ENCODE data around the gene PCOLCE2. TPM values are rescaled to one million over a fixed set of nuclear protein-coding genes. Genes with fewer than 3 reads are reported as not detected.

Gene PCOLCE2
- total RNA-seq, 4 donors from 2014 or later = 127 to 393 (median 245) TPM

DNA sequence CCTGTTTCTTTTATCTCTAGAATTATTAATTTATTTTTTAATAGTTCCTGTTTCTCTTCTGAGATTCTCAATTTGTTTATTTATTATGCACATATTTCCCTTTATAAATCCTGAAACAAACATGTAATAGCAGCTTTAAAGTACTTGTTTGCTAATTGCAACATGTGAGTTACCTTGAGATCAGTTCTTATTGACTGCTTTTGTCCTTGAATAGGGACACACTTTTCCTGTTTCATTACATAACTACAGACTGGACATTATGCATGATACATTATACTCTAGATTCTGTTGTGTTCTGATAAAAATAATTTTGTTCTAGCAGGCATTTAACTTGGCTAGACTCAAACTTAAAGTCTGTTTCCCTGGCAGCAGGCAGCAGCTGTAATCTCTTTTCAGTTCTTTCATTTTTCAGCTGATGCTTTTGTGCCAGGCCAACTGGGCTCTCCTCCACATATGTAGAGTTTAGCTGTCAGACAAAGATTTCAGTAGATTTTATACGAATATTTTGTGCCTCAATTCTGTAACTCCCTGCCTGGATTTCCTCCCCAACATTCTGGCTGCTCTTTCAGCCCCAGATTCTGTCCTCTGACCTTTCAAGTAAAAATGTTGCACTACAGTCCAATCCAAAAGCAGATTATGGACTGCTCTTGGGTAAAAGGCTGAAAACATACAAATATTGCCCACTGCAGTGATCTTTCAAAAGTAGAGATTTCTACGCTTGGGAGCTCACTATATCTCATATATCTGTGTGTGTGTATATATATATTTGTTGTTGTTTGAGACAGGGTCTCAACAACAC, 41.9 kb downstream of the PCOLCE2 start:
- TF ChIP-seq, protein P1, sequence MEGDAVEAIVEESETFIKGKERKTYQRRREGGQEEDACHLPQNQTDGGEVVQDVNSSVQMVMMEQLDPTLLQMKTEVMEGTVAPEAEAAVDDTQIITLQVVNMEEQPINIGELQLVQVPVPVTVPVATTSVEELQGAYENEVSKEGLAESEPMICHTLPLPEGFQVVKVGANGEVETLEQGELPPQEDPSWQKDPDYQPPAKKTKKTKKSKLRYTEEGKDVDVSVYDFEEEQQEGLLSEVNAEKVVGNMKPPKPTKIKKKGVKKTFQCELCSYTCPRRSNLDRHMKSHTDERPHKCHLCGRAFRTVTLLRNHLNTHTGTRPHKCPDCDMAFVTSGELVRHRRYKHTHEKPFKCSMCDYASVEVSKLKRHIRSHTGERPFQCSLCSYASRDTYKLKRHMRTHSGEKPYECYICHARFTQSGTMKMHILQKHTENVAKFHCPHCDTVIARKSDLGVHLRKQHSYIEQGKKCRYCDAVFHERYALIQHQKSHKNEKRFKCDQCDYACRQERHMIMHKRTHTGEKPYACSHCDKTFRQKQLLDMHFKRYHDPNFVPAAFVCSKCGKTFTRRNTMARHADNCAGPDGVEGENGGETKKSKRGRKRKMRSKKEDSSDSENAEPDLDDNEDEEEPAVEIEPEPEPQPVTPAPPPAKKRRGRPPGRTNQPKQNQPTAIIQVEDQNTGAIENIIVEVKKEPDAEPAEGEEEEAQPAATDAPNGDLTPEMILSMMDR (IDR thresholded peaks at IDR 0.05; ENCODE audit: low read depth) = no peak

DNA sequence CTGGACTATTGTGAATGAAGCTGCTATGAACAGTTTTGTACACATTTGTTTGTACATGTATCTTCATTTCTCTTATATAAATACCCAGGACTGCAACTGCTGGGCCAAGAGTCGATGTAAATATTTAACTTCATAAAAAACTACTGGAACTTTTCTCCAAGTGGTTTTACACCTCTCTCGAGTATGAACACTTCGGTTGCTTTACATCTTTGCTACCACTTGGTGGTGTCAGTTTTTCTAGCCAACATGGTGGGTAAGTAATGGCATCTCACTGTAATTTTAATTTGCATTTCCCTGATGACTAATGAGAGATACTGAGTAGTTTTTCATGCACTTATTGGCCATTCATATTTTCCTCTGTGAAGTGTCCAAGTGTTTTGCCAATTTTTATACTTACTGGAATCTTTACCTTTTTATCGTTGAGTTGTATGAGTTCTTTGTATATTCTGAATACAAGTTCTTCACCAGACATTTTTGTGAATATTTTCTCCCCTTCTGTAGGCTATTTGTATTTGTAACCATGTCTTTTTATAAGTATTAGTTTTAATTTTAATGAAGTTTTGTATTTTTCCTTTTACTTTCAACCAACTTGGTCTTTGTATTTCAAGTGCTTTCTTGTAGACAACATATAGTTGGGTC, 44.4 kb downstream of the PCOLCE2 start:
- TF ChIP-seq, protein P1 (IDR thresholded peaks at IDR 0.05; ENCODE audit: low read depth) = no peak

DNA sequence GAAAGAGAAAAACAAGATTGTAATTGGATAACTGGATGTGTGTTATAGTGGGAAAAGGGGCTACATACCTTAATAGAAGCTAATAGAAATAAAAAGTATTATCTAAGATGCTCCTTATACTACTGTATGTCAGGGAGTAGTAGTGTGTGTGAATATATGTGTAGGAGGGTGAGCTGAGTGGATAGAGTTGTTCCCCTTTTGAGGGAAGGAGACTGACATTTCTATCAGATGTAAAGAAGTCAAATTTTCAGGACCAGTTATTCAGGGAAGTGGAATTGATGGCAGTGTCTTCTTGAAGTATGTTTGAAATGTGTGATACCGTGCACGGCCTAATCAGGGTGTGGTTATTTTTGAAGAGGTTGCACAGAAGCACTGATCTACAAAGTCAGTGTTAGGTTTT, 49.1 kb downstream of the PCOLCE2 start:
- TF ChIP-seq, protein P1 (IDR thresholded peaks at IDR 0.05; ENCODE audit: low read depth) = no peak

DNA sequence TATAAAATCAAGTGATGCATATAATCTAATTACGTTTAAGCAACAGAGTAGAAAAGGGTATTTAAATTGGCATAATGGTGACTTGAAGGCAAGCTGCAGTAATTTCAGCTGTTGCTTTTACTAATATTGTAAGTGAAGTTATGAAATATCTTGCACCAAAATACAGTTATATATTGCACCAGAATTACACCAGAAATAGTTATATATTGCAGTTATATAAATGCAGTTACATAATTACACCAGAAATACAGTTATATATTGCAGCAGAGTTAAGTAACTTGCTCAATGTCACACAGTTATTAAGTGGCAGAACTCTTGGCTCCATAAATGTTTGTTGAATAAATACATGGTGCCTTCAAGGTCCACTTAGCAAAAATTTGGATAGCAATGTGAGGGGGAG, 51.4 kb downstream of the PCOLCE2 start:
- TF ChIP-seq, protein P1 (IDR thresholded peaks at IDR 0.05; ENCODE audit: low read depth) = no peak

DNA sequence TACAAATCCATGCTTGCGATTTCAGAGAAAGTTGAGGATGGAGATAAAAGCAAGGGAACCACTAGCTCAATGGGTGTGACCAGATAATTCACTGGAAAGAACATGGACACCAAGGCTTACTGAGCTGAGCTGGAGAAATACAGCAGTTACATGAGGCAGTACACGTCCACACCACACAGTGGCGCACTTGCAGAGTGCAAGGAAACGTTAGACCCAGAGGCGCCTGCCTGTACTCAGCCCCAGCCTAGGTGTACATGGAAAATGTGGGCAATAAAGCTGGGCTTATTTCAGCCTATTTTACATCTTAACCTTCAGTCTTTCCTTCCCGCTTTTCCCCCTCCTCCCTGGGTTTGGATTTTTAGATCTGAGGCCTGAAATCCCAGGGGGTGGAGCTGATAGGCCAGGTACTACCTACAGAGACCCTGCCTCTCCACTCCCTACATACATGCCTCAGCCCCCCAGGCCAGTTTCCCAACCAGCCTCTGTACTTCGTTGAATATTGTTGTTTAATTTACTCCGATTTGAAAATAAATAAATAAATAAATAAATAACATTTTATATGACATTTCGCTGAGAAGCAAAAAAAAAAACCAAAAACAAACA, 60.1 kb downstream of the PCOLCE2 start:
- TF ChIP-seq, protein P1 (IDR thresholded peaks at IDR 0.05; ENCODE audit: low read depth) = no peak

DNA sequence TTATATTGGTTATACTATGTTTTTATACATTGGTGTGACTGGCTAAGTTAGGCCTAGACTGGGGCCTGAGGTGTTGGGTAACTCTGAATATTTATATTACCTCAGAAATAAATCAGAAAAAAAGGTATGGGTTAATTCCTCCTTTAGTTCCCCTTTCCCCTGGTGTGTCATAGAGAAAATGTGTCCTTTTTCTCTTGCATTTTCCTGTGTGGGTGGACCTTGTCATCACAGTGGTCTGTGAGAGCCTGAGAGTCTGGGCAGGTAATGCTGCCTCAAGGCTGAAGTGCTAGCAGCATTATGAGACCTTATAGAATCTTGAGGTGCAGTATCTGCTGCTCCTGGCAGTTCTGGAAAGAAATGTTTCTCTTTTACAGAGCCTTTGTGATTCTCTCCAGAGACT, 69.7 kb downstream of the PCOLCE2 start:
- TF ChIP-seq, protein P1 (IDR thresholded peaks at IDR 0.05; ENCODE audit: low read depth) = no peak

DNA sequence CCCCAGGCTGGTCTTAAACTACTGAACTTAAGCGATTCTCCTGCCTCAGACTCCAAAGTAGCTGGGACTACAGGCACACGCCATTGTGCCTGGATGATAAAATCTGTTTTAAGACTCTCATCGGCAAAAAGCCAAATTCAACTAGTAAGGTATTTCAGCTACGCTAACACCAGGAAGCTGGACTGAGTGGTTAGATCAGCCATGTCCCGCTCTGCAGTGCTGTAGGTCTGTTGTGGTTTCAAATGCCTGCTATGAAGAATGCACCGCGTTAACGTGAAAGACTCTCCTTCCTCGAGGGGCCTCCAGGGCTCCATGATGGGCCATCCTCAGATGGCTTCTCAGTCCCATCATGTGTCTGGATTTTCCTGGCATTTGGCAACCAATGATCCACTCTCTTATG, 70.2 kb downstream of the PCOLCE2 start:
- TF ChIP-seq, protein P1 (IDR thresholded peaks at IDR 0.05; ENCODE audit: low read depth) = no peak
